Measurements from ENCODE around the gene SLC43A2. TPM values are rescaled to one million over a fixed set of nuclear protein-coding genes. Genes with fewer than 3 reads are reported as not detected.

The SLC43A2 gene
- total and polyA plus RNA-seq, 2 of the 13 experiments (the other 11 are each of a cell fraction or from before 2014, with no cell fraction given): 7.3 to 20.0 TPM

- no peak for TF ChIP-seq PAX8 (CRISPR knock-in tag; IDR thresholded peaks at IDR 0.05; ENCODE audit: borderline replicate concordance)
- no peak for TF ChIP-seq ZNF264 (CRISPR knock-in tag; IDR thresholded peaks at IDR 0.05)
- TF ChIP-seq CERS6 (CRISPR knock-in tag; IDR thresholded peaks at IDR 0.05): no peak
- TF ChIP-seq ZBTB33 (CRISPR knock-in tag; IDR thresholded peaks at IDR 0.05): peak; percentile 66; the same call in 1 of the 2 replicates
- TF ChIP-seq SRSF1 (optimal IDR thresholded peaks at IDR 0.05; ENCODE audit: low read depth, low read length): no peak
- peak; percentile 84 for TF ChIP-seq CEBPG (CRISPR knock-in tag; IDR thresholded peaks at IDR 0.05)
- TF ChIP-seq RAD21 (CRISPR knock-in tag; IDR thresholded peaks at IDR 0.05): peak; percentile 7; the same call in 1 of the 2 replicates
- TF ChIP-seq DMAP1 (CRISPR knock-in tag; IDR thresholded peaks at IDR 0.05): no peak
- TF ChIP-seq TARDBP (CRISPR knock-in tag; IDR thresholded peaks at IDR 0.05): no peak
- 0 out of 2 replicates have a peak, but pooled peaks have one; percentile 50 for TF ChIP-seq ZNF329 (CRISPR knock-in tag; IDR thresholded peaks at IDR 0.05; ENCODE audit: low read depth)
- TF ChIP-seq FUBP1 (CRISPR knock-in tag; IDR thresholded peaks at IDR 0.05; ENCODE audit: borderline replicate concordance): no peak
- no peak for TF ChIP-seq ZNF782 (CRISPR knock-in tag; IDR thresholded peaks at IDR 0.05; ENCODE audit: borderline replicate concordance)
- TF ChIP-seq CEBPB (IDR thresholded peaks at IDR 0.05; ENCODE audit: borderline replicate concordance, low read depth, low read length): peak; percentile 91
These were observed 1.3 kb downstream of the SLC43A2 start (continued) for GRCh38 chr17:1627182-1627981.

Measured in HepG2 (cell line).